Activated B cell treated with CpG ODN at 0.5 μM for 24 hours (primary cell): ENCODE results near the gene ITPRID2. TPM values are rescaled to one million over a fixed set of nuclear protein-coding genes. Genes with fewer than 3 reads are reported as not detected.

Source experiments
- ATAC-seq: fragments of 200-7000 bp; cut with Tn5 transposase; one replicate; pipeline ENCODE4 v1.10.0; 2021; ENCODE audit warnings: low read depth, mild to moderate bottlenecking, moderate library complexity
- CTCF ChIA-PET: fragments of 350-600 bp; sonication (Branson Sonifier 250); formaldehyde crosslinking; loops from one replicate; lab custom pipeline; 2021; ENCODE audit warnings: antibody characterized with exemption; lab: Charles Lee
- POLR2A ChIA-PET: fragments of 350-600 bp; sonication (Branson Sonifier 250); formaldehyde crosslinking; loops from one replicate; lab custom pipeline; 2021; ENCODE audit warnings: antibody characterized with exemption; lab: Charles Lee
- DNase-seq: peaks from one replicate; pipeline ENCODE4 v3.0.0; 2022
- H3K27ac Mint-ChIP-seq: one replicate; pipeline ENCODE4 v1.8.0; 2020; ENCODE audit warnings: mixed read lengths
- H3K27me3 Mint-ChIP-seq: one replicate; pipeline ENCODE4 v1.8.0; 2021; ENCODE audit warnings: mixed read lengths
- H3K36me3 Mint-ChIP-seq: one replicate; pipeline ENCODE4 v1.8.0; 2021; ENCODE audit warnings: low read depth, mixed read lengths
- H3K4me1 Mint-ChIP-seq: one replicate; pipeline ENCODE4 v1.8.0; 2021; ENCODE audit warnings: mixed read lengths
- H3K4me3 Mint-ChIP-seq: one replicate; pipeline ENCODE4 v1.8.0; 2020; ENCODE audit warnings: mild to moderate bottlenecking, mixed read lengths
- H3K9me3 Mint-ChIP-seq: one replicate; pipeline ENCODE4 v1.8.0; 2020; ENCODE audit warnings: mixed read lengths
- intact Hi-C: fragments of 100-400 bp; cut with micrococcal nuclease; formaldehyde crosslinking; loops from one replicate; pipeline ENCODE4 v1.15.1; 2024
- total RNA-seq: library from RNA; stranded (reverse); gene quantifications from 2 replicates; pipeline ENCODE4 v1.2.3, GENCODE V29; 2022
- TF ChIP-seq, protein P1 (sequence below): fragments of 200-600 bp; IDR thresholded peaks from one replicate; pipeline ENCODE4 v1.8.0; 2022; ENCODE audit warnings: antibody characterized with exemption, mild to moderate bottlenecking

ITPRID2 gene
- total RNA-seq, 1 donor from 2014 or later = 33.9 TPM

DNA sequence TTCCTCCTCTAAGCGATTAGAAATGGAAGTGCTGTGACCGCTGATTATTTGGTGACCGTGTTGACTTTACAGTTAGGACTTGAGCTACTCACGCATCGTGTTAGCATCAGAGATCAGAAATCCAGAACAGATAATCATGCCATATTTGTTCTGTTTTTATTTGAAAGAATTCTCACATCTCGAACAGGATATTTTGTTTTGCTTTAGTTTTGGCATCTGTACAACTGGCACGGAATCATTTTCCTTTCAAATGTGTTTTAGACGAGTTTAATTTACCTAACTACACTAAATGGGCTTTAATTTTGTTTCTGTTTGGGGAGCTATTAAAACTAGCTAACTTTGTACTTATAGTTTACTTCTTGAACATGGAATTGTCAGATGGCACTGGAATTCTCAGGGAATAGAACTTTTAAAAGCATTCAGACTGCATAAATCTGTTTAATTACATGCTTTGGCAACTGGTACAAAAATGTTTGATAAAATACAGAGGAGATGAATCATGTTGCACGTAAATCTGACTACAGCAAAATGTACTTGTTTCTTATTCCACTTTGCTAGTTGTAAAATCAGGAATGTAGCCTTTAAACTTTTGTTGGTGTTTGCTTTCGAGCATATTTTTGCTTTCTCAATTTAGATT is 1.4 kb downstream of the ITPRID2 start:
- H3K9me3 Mint-ChIP-seq = no peaks in the 10 kb centered on the region
- H3K27me3 Mint-ChIP-seq = peaks cover 9% of the 10 kb centered on the region
- TF ChIP-seq, protein P1, sequence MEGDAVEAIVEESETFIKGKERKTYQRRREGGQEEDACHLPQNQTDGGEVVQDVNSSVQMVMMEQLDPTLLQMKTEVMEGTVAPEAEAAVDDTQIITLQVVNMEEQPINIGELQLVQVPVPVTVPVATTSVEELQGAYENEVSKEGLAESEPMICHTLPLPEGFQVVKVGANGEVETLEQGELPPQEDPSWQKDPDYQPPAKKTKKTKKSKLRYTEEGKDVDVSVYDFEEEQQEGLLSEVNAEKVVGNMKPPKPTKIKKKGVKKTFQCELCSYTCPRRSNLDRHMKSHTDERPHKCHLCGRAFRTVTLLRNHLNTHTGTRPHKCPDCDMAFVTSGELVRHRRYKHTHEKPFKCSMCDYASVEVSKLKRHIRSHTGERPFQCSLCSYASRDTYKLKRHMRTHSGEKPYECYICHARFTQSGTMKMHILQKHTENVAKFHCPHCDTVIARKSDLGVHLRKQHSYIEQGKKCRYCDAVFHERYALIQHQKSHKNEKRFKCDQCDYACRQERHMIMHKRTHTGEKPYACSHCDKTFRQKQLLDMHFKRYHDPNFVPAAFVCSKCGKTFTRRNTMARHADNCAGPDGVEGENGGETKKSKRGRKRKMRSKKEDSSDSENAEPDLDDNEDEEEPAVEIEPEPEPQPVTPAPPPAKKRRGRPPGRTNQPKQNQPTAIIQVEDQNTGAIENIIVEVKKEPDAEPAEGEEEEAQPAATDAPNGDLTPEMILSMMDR = no peak
- peak overlapping the region; percentile 65 for H3K27ac Mint-ChIP-seq
- ChIA-PET CTCF (interaction anchor here (5.0 kb wide), 1 partner anchor 11 kb away, joined by 24 read pairs; no protein-coding TSS in a partner anchor), POLR2A (interaction anchor here (1.5 kb wide), 1 partner anchor 823 kb away, joined by 4 read pairs; the partner anchor contains the start of gene DNAJC10)
- DNase-seq (no peak), ATAC-seq (no peak)
- intact Hi-C loops = loop anchor here (1.0 to 10.0 kb wide), 11 partner anchors 11 to 1886 kb away; partner anchors contain the start of genes CWC22, DNAJC10, NCKAP1 and NEUROD1
- H3K4me3 Mint-ChIP-seq = peak overlapping the region; percentile 92
- peaks cover 25% of the 10 kb centered on the region for H3K4me1 Mint-ChIP-seq
- peaks cover 8% of the 10 kb centered on the region for H3K36me3 Mint-ChIP-seq

DNA sequence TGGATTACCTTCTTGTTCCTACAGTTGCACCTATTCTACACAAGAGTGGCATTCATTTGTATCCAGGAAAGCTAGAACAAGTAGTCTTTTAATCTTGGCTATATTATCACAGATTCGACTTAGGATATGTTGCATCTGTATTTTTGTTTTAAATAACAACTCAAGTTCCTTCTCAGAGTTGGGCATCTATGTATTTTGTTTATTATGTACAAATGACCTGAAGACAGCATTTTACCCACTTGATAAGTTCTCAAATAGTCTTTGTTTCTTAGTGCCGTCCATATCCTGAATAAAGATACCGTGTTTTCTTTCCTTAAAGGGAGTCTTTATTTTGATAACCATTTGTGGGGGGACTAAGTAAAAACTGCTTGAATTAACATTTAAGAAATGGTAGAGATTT is 2.9 kb downstream of the ITPRID2 start:
- ChIA-PET CTCF (interaction anchor here (5.0 kb wide), 1 partner anchor 10 kb away, joined by 24 read pairs; no protein-coding TSS in a partner anchor), POLR2A (interaction anchor here (0.7 kb wide), 1 partner anchor 45 kb away, joined by 3 read pairs; no protein-coding TSS in a partner anchor)
- H3K4me3 Mint-ChIP-seq = no peak overlapping the region
- peaks cover 6% of the 10 kb centered on the region for H3K27me3 Mint-ChIP-seq
- intact Hi-C loops = loop anchor here (5.0 to 10.0 kb wide), 8 partner anchors 183 to 1887 kb away; partner anchors contain the start of genes CWC22, NCKAP1, NEUROD1 and NUP35
- peaks cover 14% of the 10 kb centered on the region for H3K36me3 Mint-ChIP-seq
- no peak for ATAC-seq
- H3K4me1 Mint-ChIP-seq = peaks cover 25% of the 10 kb centered on the region
- no peak for DNase-seq
- H3K27ac Mint-ChIP-seq = no peak overlapping the region
- TF ChIP-seq, protein P1 = no peak
- H3K9me3 Mint-ChIP-seq = no peaks in the 10 kb centered on the region

DNA sequence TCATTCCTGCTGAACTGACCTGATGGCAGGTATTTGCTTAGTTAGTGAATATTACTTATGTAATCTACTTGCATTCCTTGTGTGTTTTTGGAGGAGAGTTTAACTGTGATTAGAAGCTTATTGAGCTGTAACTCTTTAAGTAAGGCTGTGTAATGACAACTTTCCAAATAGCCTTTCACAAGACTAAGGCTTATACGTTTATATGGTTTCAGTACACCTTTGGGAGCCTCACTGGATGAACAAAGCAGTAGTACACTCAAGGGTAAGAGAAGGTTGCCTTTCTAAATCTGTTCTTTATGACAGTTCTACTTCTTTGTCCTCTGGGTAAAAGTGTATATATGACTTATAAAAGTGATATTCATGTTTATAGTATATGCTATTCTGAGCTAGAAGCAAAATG is 4.3 kb downstream of the ITPRID2 start:
- no peak overlapping the region for H3K4me3 Mint-ChIP-seq
- peaks cover 2% of the 10 kb centered on the region for H3K27me3 Mint-ChIP-seq
- H3K9me3 Mint-ChIP-seq = no peaks in the 10 kb centered on the region
- peaks cover 30% of the 10 kb centered on the region for H3K4me1 Mint-ChIP-seq
- intact Hi-C loops = loop anchor here (10.0 kb wide), 2 partner anchors 1139 to 1561 kb away; partner anchors contain the start of gene NCKAP1
- DNase-seq = no peak
- peaks cover 27% of the 10 kb centered on the region for H3K36me3 Mint-ChIP-seq
- CTCF ChIA-PET = interaction anchor here (5.0 kb wide), 1 partner anchor 9 kb away, joined by 24 read pairs; no protein-coding TSS in a partner anchor
- no peak for ATAC-seq
- POLR2A ChIA-PET = no interaction called here
- no peak overlapping the region for H3K27ac Mint-ChIP-seq
- TF ChIP-seq, protein P1 = no peak

DNA sequence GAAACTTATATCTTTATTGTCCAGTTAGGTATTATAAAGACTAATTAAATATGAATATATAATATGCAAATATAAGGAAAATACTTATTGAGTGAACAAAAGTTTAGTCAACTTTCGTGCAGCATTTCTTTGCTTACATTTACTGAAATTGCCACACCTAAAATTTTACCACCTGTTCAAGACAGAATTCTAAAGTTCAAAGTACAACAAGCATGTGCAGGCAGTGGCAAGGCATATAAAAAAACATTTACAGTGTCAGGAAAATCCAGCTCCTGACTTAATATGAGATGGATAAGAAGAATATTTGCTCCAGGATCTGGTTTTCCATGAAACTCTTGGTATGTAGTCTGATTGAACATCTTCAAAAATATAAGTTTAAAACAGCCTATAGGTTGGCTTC is 4.8 kb downstream of the ITPRID2 start:
- Mint-ChIP-seq H3K36me3 (peaks cover 31% of the 10 kb centered on the region), H3K27me3 (no peaks in the 10 kb centered on the region), H3K4me1 (peaks cover 26% of the 10 kb centered on the region), H3K4me3 (no peak overlapping the region), H3K27ac (no peak overlapping the region), H3K9me3 (no peaks in the 10 kb centered on the region)
- no peak for DNase-seq
- TF ChIP-seq, protein P1 = no peak
- CTCF ChIA-PET = interaction anchor here (1.6 kb wide), 1 partner anchor 153 kb away, joined by 6 read pairs; no protein-coding TSS in a partner anchor
- POLR2A ChIA-PET = no interaction called here
- intact Hi-C loops = loop anchor here (10.0 kb wide), 2 partner anchors 1139 to 1561 kb away; partner anchors contain the start of gene NCKAP1
- no peak for ATAC-seq
